HepG2 (cell line): ENCODE measurements around the gene RASSF7. TPM values are rescaled to one million over a fixed set of nuclear protein-coding genes. Genes with fewer than 3 reads are reported as not detected.

Experiments used
- CTCF ChIP-seq: sonication (generic); formaldehyde crosslinking; IDR thresholded peaks from 2 replicates; pipeline ENCODE4 v1.5.0; 2020; ENCODE audit warnings: mild to moderate bottlenecking, missing genetic modification reagents, moderate library complexity
- DMAP1 ChIP-seq: IDR thresholded peaks from 2 replicates; pipeline ENCODE4 v1.6.1; 2016
- DNMT1 ChIP-seq: sonication (generic); formaldehyde crosslinking; IDR thresholded peaks from 2 replicates; pipeline ENCODE4 v1.5.1; 2020; ENCODE audit warnings: mild to moderate bottlenecking, missing genetic modification reagents
- EP300 ChIP-seq, 3 experiments: sonication (generic) in 1 of 3; formaldehyde crosslinking in 1 of 3; IDR thresholded peaks; 2 replicates each; pipeline versions ENCODE4 v1.5.1 to v1.6.1; 2011 to 2020; ENCODE audit warnings: low read depth in 2 of 3, low read length in 2 of 3, borderline replicate concordance in 1 of 3, improper control_type of control experiment in 1 of 3, mild to moderate bottlenecking in 1 of 3, missing genetic modification reagents in 1 of 3, moderate library complexity in 1 of 3
- ETV6 ChIP-seq: sonication (generic); formaldehyde crosslinking; conservative IDR thresholded peaks from 2 replicates; pipeline ENCODE4 v1.4.0; 2020; ENCODE audit warnings: missing genetic modification reagents
- FOXC1 ChIP-seq: sonication (generic); formaldehyde crosslinking; IDR thresholded peaks from 2 replicates; pipeline ENCODE4 v1.8.0; 2022; ENCODE audit warnings: mild to moderate bottlenecking, missing genetic modification reagents, borderline replicate concordance
- HCFC1 ChIP-seq: fragments of 150-350 bp; IDR thresholded peaks from 2 replicates; pipeline ENCODE4 v1.6.1; 2014; ENCODE audit warnings: low read depth, low read length
- HDAC6 ChIP-seq: fragments of 200-600 bp; sonication (generic); IDR thresholded peaks from 2 replicates; pipeline ENCODE4 v1.7.0; 2017; ENCODE audit warnings: mild to moderate bottlenecking, antibody characterized with exemption, low read length, low read depth
- HNRNPUL1 ChIP-seq: fragments of 200-400 bp; formaldehyde crosslinking; IDR thresholded peaks from 2 replicates; pipeline ENCODE4 v1.6.1; 2017; ENCODE audit warnings: low read depth, mild to moderate bottlenecking, low read length, moderate library complexity
- KMT2B ChIP-seq: IDR thresholded peaks from 2 replicates; pipeline ENCODE4 v1.6.1; 2016; ENCODE audit warnings: missing genetic modification reagents, missing compliant biosample characterization
- MTF2 ChIP-seq: sonication (generic); formaldehyde crosslinking; IDR thresholded peaks from 2 replicates; pipeline ENCODE4 v1.5.0; 2020; ENCODE audit warnings: missing genetic modification reagents, borderline replicate concordance
- MYC ChIP-seq: sonication (generic); formaldehyde crosslinking; IDR thresholded peaks from 2 replicates; pipeline ENCODE4 v1.9.0; 2021; ENCODE audit warnings: missing genetic modification reagents, borderline replicate concordance
- NBN ChIP-seq: fragments of 450-650 bp; conservative IDR thresholded peaks from 2 replicates; pipeline ENCODE4 v1.6.1; 2017
- SMYD3 ChIP-seq: sonication (generic); formaldehyde crosslinking; IDR thresholded peaks from 2 replicates; pipeline ENCODE4 v1.8.1; 2023; ENCODE audit warnings: mild to moderate bottlenecking, missing genetic modification reagents
- SOX6 ChIP-seq, 2 experiments: fragments of 450-650 bp in 1 of 2; sonication (generic) in 1 of 2; formaldehyde crosslinking in 1 of 2; IDR thresholded peaks; 2 replicates each; pipeline versions ENCODE4 v1.4.0 to v1.6.1; 2017 to 2020; ENCODE audit warnings: antibody characterized with exemption in 1 of 2, mild to moderate bottlenecking in 1 of 2, missing genetic modification reagents in 1 of 2
- WIZ ChIP-seq: sonication (generic); formaldehyde crosslinking; IDR thresholded peaks from 2 replicates; pipeline ENCODE4 v1.5.1; 2020; ENCODE audit warnings: mild to moderate bottlenecking, missing genetic modification reagents
- YY1 ChIP-seq: IDR thresholded peaks from 2 replicates; pipeline ENCODE4 v1.6.1; 2011; ENCODE audit warnings: low read length, low read depth, moderate library complexity, mild to moderate bottlenecking; ENCODE audit not compliant: insufficient read depth, insufficient replicate concordance
- ZBTB49 ChIP-seq: sonication (generic); formaldehyde crosslinking; IDR thresholded peaks from 2 replicates; pipeline ENCODE4 v1.4.0; 2020; ENCODE audit warnings: missing genetic modification reagents, borderline replicate concordance
- ZFP36L2 ChIP-seq: sonication (generic); formaldehyde crosslinking; IDR thresholded peaks from 2 replicates; pipeline ENCODE4 v1.4.0; 2020; ENCODE audit warnings: missing genetic modification reagents
- ZFY ChIP-seq: sonication (generic); formaldehyde crosslinking; IDR thresholded peaks from 2 replicates; pipeline ENCODE4 v1.4.0; 2020; ENCODE audit warnings: missing genetic modification reagents
- ZNF12 ChIP-seq: sonication (generic); formaldehyde crosslinking; IDR thresholded peaks from 2 replicates; pipeline ENCODE4 v1.5.0; 2020; ENCODE audit warnings: missing genetic modification reagents
- ZNF138 ChIP-seq: sonication (generic); formaldehyde crosslinking; IDR thresholded peaks from 2 replicates; pipeline ENCODE4 v1.5.0; 2020; ENCODE audit warnings: mild to moderate bottlenecking, low read depth, missing genetic modification reagents
- ZNF143 ChIP-seq: sonication (generic); formaldehyde crosslinking; IDR thresholded peaks from 2 replicates; pipeline ENCODE4 v1.4.0; 2020; ENCODE audit warnings: missing genetic modification reagents
- ZNF205 ChIP-seq: IDR thresholded peaks from 2 replicates; pipeline ENCODE4 v1.6.1; 2018; ENCODE audit warnings: missing biosample characterization, missing genetic modification reagents
- ZNF296 ChIP-seq: sonication (generic); formaldehyde crosslinking; conservative IDR thresholded peaks from 2 replicates; pipeline ENCODE4 v1.5.0; 2020; ENCODE audit warnings: mild to moderate bottlenecking, missing genetic modification reagents
- ZNF460 ChIP-seq: sonication (generic); formaldehyde crosslinking; IDR thresholded peaks from 2 replicates; pipeline ENCODE4 v1.5.1; 2020; ENCODE audit warnings: missing genetic modification reagents, mild to moderate bottlenecking, borderline replicate concordance
- ZNF547 ChIP-seq: sonication (generic); formaldehyde crosslinking; IDR thresholded peaks from 2 replicates; pipeline ENCODE4 v1.5.1; 2020; ENCODE audit warnings: mild to moderate bottlenecking, missing genetic modification reagents
- ZNF550 ChIP-seq: sonication (generic); formaldehyde crosslinking; IDR thresholded peaks from 2 replicates; pipeline ENCODE4 v1.4.0; 2020; ENCODE audit warnings: mild to moderate bottlenecking, missing genetic modification reagents, borderline replicate concordance
- ZNF746 ChIP-seq: sonication (generic); formaldehyde crosslinking; IDR thresholded peaks from 2 replicates; pipeline ENCODE4 v1.8.0; 2022; ENCODE audit warnings: mild to moderate bottlenecking, missing genetic modification reagents
- polyA plus RNA-seq, 8 experiments: library from polyadenylated mRNA; depleted of rRNA in 3 of 8; stranded (reverse) in 7 of 8; unstranded in 1 of 8; fragments of >200 nt; fragmentation: Illumina TruSeq in 4 of 8; extraction: Trizol in 4 of 8; gene quantifications; 2 replicates each; pipeline versions ENCODE4 v1.2.1 to v1.2.3, GENCODE V29; 2011 to 2016; ENCODE audit warnings: low read depth in 4 of 8, missing spikeins in 1 of 8, mixed read lengths in 1 of 8; ENCODE audit not compliant: insufficient read depth in 1 of 8
- total RNA-seq, 5 experiments: library from RNA; depleted of rRNA; stranded (reverse); fragments of >200 nt; fragmentation: Illumina TruSeq; extraction: Trizol; gene quantifications; 2 replicates each; pipeline ENCODE4 v1.2.3, GENCODE V29; 2016; ENCODE audit warnings: low read depth in 1 of 5

Gene RASSF7
- total and polyA plus RNA-seq, 2 of the 13 experiments (the other 11 are each of a cell fraction or from before 2014, with no cell fraction given): 20.2 to 28.6 TPM

- TF ChIP-seq ZNF547 (no peak), ETV6 (CRISPR knock-in tag) (no peak), KMT2B (no peak; the same call in 1 of the 2 replicates), ZNF460 (no peak), ZFP36L2 (CRISPR knock-in tag) (no peak), ZNF296 (CRISPR knock-in tag) (no peak), HNRNPUL1 (no peak), EP300 (IDR thresholded peaks at IDR 0.05; ENCODE audit: low read depth in 2 of 2, low read length in 2 of 2) (no peak), EP300 (CRISPR knock-in tag; IDR thresholded peaks at IDR 0.05; ENCODE audit: borderline replicate concordance) (no peak), ZBTB49 (no peak), ZNF746 (CRISPR knock-in tag) (no peak), DMAP1 (CRISPR knock-in tag) (no peak; the same call in 1 of the 2 replicates), HCFC1 (no peak), HDAC6 (no peak), FOXC1 (CRISPR knock-in tag) (no peak), NBN (no peak), ZNF138 (no peak), WIZ (CRISPR knock-in tag) (no peak), ZNF143 (no peak), ZFY (CRISPR knock-in tag) (peak; percentile 32; the same call in 1 of the 2 replicates), ZNF550 (no peak), MYC (CRISPR knock-in tag) (peak; percentile 44; the same call in 1 of the 2 replicates), CTCF (CRISPR knock-in tag) (no peak), ZNF12 (CRISPR knock-in tag) (no peak), SOX6 (IDR thresholded peaks at IDR 0.05) (no peak), SOX6 (CRISPR knock-in tag; IDR thresholded peaks at IDR 0.05) (no peak; the same call in none of the 2 replicates), DNMT1 (CRISPR knock-in tag) (no peak), SMYD3 (CRISPR knock-in tag) (no peak), ZNF205 (CRISPR knock-in tag) (peak; percentile 60; the same call in 1 of the 2 replicates), MTF2 (CRISPR knock-in tag) (no peak), YY1 (no peak)
Observed at GRCh38 chr11:575313-575995, 14.7 kb downstream of the RASSF7 start (continued).
